ENCODE measurements around the gene PKD1. TPM values are rescaled to one million over a fixed set of nuclear protein-coding genes. Genes with fewer than 3 reads are reported as not detected.

PKD1 gene
- total and polyA plus RNA-seq, 12 donors, result 76.7 to 122 (median 104) TPM

- TF ChIP-seq, protein P1, sequence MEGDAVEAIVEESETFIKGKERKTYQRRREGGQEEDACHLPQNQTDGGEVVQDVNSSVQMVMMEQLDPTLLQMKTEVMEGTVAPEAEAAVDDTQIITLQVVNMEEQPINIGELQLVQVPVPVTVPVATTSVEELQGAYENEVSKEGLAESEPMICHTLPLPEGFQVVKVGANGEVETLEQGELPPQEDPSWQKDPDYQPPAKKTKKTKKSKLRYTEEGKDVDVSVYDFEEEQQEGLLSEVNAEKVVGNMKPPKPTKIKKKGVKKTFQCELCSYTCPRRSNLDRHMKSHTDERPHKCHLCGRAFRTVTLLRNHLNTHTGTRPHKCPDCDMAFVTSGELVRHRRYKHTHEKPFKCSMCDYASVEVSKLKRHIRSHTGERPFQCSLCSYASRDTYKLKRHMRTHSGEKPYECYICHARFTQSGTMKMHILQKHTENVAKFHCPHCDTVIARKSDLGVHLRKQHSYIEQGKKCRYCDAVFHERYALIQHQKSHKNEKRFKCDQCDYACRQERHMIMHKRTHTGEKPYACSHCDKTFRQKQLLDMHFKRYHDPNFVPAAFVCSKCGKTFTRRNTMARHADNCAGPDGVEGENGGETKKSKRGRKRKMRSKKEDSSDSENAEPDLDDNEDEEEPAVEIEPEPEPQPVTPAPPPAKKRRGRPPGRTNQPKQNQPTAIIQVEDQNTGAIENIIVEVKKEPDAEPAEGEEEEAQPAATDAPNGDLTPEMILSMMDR (IDR thresholded peaks at IDR 0.05), result no peak
Measured at GRCh38 chr16:2155977-2156848, 20.5 kb upstream of the PKD1 start.

GRCh38 chr16:2155091-2155950 is 19.6 kb upstream of the PKD1 start, which contains the start of gene TRAF7:
TSS of gene TRAF7 (plus strand) at chr16:2155782. CDS start at chr16:2163921, 8,139 bp downstream.
- peak; percentile 98 to 100 for DNase-seq
- intact Hi-C loops (cut with DNase I), result loop anchor here in 3 of 10 donors (5.0 to 10.0 kb wide), 3 partner anchors 52 to 349 kb away; partner anchors contain the start of genes ECI1 (in 1 of the 3) and MLST8 (in 1 of the 3)

More at GRCh38 chr16:2155977-2156848, 20.5 kb upstream of the PKD1 start:
- peaks cover 37 to 86% (median 73%) of the 10 kb centered on the region in 9 donors for H3K4me1 ChIP-seq
- no peak for DNase-seq
- intact Hi-C loops (cut with DNase I), result loop anchor here in 3 of 10 donors (5.0 to 10.0 kb wide), 3 partner anchors 51 to 349 kb away; partner anchors contain the start of genes ECI1 (in 1 of the 3) and MLST8 (in 1 of the 3)
- peak overlapping the region; percentile 50 to 92 (median 80) for H3K4me3 ChIP-seq
- no peaks in the 10 kb centered on the region for H3K27me3 ChIP-seq
- peak overlapping the region in 9 of 10 donors; percentile 11 to 89 (median 82) for H3K27ac ChIP-seq
- H3K9me3 ChIP-seq, result no peaks in the 10 kb centered on the region
- H3K36me3 ChIP-seq, result peaks cover 0 to 28% (median 2%) of the 10 kb centered on the region in 9 donors
- 7 to 8% methylated on average over 43 to 47 of the region's 47 CpGs for WGBS, 2 donors
- no peak for ATAC-seq

DNA sequence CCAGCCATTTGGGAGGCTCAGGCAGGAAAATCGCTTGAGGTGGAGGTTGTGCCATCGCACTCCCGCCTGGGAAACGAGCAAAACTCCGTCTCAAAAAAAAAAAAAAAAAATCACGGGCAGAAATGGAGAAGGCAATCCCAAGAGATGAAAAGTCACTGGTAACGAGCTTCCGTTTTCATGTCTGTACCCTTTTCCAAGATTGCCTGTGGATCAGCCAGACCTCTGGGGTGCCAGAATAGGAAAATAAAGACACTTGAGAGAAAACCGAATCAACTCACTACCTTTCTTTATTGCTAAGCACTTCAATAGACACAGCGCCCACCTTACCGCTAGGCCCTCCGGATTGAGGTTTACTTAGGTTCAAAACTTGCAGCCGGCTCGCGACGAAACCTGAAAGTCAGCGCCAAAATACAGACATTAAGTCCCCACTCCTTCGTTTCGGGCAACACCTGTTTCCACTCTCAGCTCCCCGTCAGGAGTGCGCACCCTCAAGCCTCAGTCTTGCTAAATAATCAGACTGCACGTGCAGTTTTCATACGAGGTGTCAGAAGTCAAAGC is 18.9 kb upstream of the PKD1 start:
- no peak for ATAC-seq
- peaks cover 0 to 5% (median 0%) of the 10 kb centered on the region in 7 donors for H3K27me3 ChIP-seq
- TF ChIP-seq, protein P1 (IDR thresholded peaks at IDR 0.05), result no peak
- peak overlapping the region; percentile 53 to 92 (median 78) for H3K4me3 ChIP-seq
- WGBS, 2 donors, result 2 to 6% methylated on average over 23 of the region's 23 CpGs
- DNase-seq, result no peak
- H3K9me3 ChIP-seq, result no peaks in the 10 kb centered on the region
- H3K4me1 ChIP-seq, result peaks cover 35 to 89% (median 79%) of the 10 kb centered on the region in 9 donors
- peaks cover 0 to 29% (median 2%) of the 10 kb centered on the region in 9 donors for H3K36me3 ChIP-seq
- intact Hi-C loops (cut with DNase I), result loop anchor here in 5 of 10 donors (5.0 to 10.0 kb wide), 4 partner anchors 53 to 350 kb away; partner anchors contain the start of genes ECI1 (in 2 of the 5) and MLST8 (in 1 of the 5)
- peak overlapping the region in 9 of 10 donors; percentile 64 to 89 (median 86) for H3K27ac ChIP-seq

More at GRCh38 chr16:2155091-2155950, 19.6 kb upstream of the PKD1 start, which contains the start of gene TRAF7:
- Histone ChIP-seq H3K4me3 (peak within 1 kb of the TSS; percentile 53 to 92 (median 80)), H3K9me3 (no peaks in the 10 kb centered on the region), H3K27me3 (no peaks in the 10 kb centered on the region), H3K4me1 (peaks cover 39 to 89% (median 78%) of the 10 kb centered on the region in 9 donors), H3K27ac (peak within 1 kb of the TSS in 9 of 10 donors; percentile 64 to 89 (median 86)), H3K36me3 (peaks cover 0 to 29% (median 2%) of the 10 kb centered on the region in 9 donors)
- TF ChIP-seq, protein P1 (IDR thresholded peaks at IDR 0.05), result no peak
- peak; percentile 90 to 96 (median 94) for ATAC-seq
- WGBS, 2 donors, result 0 to 1% methylated on average over 88 to 94 of the region's 94 CpGs
